AG10803 (cell line): ENCODE data around the gene NLRX1.
"Not testable (repeated sequence)": the region's sequence is repeated elsewhere in the genome, so short reads cannot be mapped to it uniquely, and the experiment has no call there.

Experiments
- DNase-seq: peaks from one replicate; pipeline ENCODE4 v3.0.0; 2010; ENCODE audit warnings: low read depth
- H3K4me3 ChIP-seq: 2 replicates; pipeline ENCODE4 v1.5.1; 2011; ENCODE audit warnings: mild to moderate bottlenecking, low read length, control low read depth
- TF ChIP-seq, protein P1 (sequence below): conservative IDR thresholded peaks from 2 replicates; pipeline ENCODE4 v1.5.1; 2011; ENCODE audit warnings: mild to moderate bottlenecking, low read length, control low read depth, inconsistent platforms

NLRX1 gene

DNA sequence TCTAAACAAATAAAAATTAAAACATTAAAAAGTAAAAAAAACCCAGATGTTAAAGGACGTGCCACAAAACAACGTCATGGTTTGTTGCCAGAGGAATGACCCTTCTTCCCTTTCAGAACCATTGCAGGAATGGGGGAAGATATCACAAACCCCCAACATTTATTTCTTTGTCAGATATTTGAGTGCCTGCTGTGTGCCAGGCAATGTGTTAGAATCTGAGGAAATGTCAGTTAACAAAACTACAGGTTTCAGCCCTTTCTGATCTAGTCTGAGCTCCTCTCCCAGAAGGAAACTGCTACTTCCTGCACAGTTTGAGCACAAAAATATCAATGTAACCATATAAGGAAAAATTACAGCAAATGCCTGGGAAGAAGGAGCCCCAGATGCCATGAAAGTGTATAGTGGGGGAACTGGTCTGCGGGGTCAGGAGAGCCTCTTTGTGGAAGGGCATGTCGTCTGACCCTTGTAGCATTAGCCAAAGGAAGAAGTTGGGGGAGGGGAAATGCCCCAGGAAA lies 9.7 kb downstream of the NLRX1 start:
- TF ChIP-seq, protein P1, sequence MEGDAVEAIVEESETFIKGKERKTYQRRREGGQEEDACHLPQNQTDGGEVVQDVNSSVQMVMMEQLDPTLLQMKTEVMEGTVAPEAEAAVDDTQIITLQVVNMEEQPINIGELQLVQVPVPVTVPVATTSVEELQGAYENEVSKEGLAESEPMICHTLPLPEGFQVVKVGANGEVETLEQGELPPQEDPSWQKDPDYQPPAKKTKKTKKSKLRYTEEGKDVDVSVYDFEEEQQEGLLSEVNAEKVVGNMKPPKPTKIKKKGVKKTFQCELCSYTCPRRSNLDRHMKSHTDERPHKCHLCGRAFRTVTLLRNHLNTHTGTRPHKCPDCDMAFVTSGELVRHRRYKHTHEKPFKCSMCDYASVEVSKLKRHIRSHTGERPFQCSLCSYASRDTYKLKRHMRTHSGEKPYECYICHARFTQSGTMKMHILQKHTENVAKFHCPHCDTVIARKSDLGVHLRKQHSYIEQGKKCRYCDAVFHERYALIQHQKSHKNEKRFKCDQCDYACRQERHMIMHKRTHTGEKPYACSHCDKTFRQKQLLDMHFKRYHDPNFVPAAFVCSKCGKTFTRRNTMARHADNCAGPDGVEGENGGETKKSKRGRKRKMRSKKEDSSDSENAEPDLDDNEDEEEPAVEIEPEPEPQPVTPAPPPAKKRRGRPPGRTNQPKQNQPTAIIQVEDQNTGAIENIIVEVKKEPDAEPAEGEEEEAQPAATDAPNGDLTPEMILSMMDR: no peak
- DNase-seq: no peak
- H3K4me3 ChIP-seq: no peak overlapping the region

DNA sequence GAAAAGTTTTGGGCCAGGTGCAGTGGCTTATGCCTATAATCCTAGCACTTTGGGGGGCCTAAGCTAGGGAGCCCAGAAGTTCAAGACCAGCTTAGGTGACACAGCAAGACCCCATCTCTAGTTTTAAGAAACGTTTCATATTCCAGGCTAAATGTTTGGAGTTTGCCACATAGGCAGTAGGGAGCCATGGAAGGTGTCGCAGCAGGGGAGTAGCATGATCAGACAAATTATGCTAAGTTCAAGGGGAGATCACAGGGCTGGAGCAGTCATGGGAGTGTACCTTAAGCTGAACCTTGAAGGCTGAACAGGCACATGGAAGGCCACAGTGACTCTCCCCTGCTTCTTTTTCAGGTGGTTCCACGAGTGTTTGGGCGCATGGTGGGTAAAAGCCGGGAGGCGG lies 10.8 kb downstream of the NLRX1 start:
- no peak for DNase-seq
- H3K4me3 ChIP-seq: no peak overlapping the region
- TF ChIP-seq, protein P1: no peak

DNA sequence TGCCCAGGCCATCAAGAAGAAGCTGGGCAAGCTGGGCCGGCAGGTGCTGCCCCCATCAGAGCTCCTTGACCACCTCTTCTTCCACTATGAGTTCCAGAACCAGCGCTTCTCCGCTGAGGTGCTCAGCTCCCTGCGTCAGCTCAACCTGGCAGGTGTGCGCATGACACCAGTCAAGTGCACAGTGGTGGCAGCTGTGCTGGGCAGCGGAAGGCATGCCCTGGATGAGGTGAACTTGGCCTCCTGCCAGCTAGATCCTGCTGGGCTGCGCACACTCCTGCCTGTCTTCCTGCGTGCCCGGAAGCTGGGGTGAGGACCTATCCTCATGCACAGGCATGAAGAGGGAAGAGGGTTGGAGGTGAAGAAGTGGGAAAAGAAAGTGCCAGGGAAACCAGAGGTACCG lies 11.5 kb downstream of the NLRX1 start:
- DNase-seq: no peak
- no peak overlapping the region for H3K4me3 ChIP-seq
- TF ChIP-seq, protein P1: no peak

DNA sequence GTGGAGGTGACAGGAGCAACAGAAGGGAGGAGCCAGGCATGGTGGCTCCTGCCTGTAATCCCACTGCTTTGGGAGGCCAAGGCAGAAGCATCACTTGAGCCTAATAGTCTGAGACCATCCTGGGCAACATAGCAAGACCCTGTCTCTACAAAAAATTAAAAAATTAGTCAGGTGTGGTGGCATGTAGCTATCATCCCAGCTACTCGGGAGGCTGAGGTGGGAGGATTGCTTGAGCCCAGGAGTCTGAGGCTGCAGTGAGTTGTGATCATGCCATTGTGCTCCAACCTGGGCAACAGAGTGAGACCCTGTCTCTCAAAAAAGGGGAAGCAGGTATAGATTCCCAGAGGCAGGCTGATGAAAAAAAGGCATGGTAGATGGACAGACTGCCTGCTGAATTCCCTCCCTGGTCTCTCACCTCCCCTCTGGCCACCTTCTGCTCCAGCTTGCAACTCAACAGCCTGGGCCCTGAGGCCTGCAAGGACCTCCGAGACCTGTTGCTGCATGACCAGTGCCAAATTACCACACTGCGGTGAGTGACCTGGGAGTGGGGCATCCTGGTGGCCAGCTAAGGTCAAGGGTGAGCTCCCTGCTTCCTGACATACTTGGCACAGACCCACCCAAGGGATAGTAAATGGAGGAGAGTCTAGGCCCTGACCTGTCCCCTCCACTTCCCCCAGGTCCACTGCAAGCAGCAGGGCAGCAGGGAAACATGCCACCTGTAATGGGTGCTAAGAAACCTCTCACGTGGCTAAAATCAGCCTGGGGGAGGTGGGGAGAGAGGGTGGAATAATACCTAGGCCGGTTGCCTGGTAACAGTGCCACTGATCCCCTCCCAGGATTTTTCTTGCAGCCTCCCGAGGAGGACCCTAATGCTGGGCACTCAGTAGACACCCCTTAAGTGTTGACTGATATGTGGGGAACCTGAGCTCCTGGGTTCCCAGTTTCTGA lies 12.5 kb downstream of the NLRX1 start:
- no peak overlapping the region for H3K4me3 ChIP-seq
- DNase-seq: no peak
- TF ChIP-seq, protein P1: no peak

DNA sequence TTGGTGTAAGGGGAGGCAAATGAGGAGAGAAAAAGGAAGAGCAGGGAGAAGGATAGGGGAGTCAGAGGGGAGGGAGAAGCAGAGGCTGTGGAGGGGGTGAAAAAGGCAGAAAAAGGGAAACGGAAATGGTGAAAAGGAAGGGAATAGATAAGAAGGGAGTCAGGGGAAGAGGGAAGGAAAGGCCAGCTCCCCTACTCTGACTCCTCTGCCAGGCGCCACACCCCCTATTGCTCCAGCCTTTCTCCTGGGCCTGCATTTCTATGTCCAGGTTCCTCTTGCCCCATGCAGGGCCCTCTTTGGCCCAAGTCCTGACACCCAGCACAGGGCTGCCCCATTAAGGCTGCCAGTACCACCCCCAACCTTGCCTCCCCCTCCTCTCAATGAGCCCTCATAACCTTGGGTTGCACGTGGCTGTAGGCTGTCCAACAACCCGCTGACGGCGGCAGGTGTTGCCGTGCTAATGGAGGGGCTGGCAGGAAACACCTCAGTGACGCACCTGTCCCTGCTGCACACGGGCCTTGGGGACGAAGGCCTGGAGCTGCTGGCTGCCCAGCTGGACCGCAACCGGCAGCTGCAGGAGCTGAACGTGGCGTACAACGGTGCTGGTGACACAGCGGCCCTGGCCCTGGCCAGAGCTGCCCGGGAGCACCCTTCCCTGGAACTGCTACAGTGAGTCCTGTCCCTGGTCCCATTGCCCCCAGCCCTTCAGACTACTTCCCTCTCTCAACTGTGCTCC lies 13.3 kb downstream of the NLRX1 start:
- TF ChIP-seq, protein P1: no peak
- no peak overlapping the region for H3K4me3 ChIP-seq
- DNase-seq: no peak

DNA sequence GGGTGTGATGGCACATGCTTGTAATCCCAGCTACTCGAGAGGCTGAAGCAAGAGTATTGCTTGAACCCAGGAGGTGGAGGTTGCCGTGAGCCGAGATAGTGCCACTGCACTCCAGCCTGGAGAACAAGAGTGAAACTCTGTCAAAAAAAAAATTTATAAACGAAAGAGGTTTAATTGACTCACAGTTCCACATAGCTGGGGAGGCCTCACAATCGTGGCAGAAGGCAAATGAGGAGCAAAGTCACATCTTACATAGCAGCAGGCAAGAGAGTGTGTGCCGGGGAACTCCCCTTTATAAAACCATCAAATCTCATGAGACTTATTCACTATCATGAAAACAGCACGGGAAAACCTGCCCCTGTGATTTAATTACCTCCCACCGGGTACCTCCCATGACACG lies 15.9 kb downstream of the NLRX1 start:
- DNase-seq, H3K4me3 ChIP-seq: not testable (repeated sequence)

DNA sequence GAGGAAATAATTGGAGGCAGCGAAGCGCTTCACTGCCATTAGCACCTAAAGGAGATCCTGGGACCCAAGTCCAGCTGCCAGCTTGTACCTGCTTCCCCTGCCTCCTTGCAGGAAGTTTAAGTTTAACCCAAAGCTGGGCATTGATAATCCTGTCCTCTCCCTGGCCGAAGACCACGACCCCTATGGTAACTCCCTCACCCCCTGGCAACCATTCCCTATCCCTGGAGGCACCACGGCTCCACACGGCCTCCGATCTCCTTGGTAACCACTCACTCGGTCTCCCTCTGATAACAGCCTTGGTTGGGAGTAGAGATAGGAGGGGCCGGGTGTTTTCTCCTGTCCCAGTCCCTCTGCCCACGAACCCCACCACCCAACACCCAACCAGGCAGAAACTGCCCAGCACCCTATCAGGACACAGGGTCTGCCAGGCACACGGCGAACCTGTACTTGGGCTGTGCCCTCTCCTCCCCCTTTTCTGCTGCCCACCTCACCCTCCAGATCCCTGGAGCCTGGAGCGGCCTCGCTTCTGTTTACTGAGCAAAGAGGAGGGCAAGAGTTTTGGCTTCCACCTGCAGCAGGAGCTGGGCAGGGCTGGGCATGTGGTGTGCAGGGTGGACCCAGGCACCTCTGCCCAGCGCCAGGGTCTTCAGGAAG lies 17.6 kb downstream of the NLRX1 start:
- no peak for DNase-seq
- H3K4me3 ChIP-seq: no peak overlapping the region
- TF ChIP-seq, protein P1: no peak
